ENCODE data around the gene CD8B2.
A peak's percentile ranks its signal among the peaks of the same experiment; 100 is the strongest.
"Not testable (repeated sequence)": the region's sequence is repeated elsewhere in the genome, so short reads cannot be mapped to it uniquely, and the experiment has no call there.

CD8B2 gene

DNA sequence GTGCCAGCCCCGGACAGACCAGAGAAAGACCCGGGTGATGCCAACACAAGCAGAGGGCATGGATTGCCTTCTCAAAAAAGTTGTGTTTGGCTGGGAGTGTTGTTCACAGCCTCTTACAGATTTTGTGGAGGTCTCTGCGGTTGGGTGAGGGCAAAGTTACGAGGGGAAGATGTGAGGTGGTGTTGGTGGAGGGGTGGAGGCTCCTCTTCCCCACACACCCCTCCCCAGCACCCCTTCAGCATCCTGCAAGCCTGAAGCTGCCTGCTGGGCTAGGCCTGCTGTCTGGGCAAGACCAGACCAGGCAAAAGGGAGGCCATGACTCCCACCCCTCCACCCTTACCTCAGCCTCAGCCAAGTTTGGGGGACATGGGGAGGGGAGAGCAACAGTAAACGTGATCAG is 26.2 kb downstream of the CD8B2 start:
- DNase-seq: not testable (repeated sequence)

DNA sequence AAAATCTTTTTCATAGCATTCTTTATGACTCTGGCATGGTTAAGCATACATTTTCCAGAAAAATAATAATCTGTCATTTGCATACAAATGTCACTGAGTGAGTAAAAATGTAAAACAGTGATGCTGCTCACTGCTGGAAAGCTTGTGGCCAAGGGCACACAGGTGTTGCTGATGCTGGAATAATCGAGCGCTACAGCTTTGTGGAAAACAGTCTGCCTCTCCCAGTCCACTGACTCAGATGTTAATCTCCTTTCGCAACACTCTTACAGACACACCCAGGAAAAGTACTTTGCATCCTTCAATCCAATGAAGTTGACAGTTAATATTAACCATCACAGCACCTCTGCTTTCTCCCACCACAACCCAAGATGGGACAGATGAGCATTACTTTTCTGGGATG is 27.7 kb downstream of the CD8B2 start:
- DNase-seq: not testable (repeated sequence)

DNA sequence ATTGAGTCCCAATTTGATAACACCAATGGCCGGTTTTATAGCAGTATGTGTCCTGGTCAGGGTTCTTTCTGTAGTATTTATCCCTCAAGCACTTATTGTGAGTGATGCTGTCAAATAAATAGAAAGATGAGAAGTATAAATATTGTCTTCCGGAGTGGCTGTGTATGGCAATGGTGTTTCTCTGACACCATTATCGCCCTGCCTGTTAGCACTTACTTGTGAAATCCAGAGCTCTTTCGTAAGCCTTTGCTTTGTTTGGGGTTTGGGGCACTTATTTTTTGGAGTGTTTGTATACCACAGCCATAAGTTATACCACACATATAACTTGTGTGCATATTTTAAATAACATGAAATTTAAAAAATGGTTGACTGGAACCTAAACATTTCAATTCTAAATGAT is 29.3 kb downstream of the CD8B2 start:
- no peak for DNase-seq

DNA sequence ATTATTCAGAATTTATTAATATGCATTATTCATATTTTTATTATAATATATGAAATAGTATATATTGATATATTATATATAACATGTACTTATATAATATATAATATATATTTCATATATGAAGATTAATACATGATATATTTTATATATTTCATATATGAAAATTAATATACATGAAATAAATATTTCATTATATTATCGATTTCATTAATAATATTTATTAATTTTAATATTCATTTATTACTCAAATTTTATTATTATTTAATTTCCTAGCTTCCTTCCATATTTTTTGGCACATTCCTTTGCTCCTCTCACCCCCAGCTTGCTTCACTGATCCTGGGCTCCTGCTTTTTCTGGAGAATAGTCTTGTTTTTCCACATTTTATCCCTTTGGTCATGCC is 29.7 kb downstream of the CD8B2 start:
- no peak for DNase-seq

DNA sequence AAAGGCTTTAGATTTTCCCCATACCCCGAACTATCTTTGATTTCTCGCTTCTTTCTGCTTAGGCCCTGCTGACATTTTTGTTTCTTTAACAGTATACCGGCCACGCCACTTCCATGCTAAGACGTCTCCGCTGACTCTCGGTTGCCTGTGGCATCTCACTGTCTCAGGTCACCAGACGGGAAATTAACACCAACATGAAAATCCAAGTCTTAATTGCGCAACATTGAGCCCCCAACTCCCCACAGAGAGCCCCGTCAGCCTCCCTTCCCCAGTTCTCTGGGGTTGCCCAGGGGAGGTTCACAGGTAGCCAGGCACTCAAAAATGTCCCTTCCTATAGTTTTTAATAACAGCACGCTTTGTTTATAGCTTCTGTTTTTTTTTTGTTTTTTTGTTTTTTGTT is 30.2 kb downstream of the CD8B2 start:
- no peak for DNase-seq

DNA sequence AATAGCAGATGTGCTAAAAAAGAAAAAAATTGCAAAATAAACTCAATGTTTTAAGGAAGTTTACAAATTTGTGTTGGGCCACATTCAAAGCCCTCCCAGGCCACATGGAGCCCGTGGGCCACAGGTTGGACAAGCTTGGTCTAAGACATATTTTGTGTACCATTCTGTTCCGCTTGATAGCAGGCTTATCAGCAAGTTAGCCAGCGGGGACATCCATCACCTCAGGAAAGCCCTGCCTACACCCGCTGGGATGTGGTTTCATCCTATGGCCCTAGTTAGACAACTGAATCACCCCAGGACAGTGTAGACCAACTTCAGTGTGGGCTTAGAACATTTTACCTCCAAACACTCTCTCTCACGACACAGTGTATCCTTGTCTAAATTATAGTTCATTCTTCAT is 32.6 kb downstream of the CD8B2 start:
- no peak for DNase-seq

DNA sequence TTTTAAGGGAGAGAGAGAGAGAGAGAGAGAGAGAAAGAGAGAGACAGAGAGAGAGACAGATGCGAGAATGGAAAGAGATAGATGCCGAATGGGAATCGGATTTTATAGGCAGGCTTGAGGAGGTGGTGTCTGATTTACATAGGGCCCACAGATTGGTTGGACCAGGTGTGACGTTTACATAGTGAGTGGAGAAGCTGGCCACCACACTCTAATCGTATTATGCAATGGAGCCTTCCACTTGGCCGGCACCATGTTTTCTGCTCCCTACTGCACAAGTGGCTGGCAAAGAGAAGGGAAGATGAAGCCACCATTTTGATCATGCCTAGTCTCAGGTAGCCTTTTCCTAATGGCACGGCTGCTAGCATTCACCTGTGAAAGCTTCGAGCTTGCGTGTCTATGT is 33.9 kb downstream of the CD8B2 start:
- DNase-seq: no peak

DNA sequence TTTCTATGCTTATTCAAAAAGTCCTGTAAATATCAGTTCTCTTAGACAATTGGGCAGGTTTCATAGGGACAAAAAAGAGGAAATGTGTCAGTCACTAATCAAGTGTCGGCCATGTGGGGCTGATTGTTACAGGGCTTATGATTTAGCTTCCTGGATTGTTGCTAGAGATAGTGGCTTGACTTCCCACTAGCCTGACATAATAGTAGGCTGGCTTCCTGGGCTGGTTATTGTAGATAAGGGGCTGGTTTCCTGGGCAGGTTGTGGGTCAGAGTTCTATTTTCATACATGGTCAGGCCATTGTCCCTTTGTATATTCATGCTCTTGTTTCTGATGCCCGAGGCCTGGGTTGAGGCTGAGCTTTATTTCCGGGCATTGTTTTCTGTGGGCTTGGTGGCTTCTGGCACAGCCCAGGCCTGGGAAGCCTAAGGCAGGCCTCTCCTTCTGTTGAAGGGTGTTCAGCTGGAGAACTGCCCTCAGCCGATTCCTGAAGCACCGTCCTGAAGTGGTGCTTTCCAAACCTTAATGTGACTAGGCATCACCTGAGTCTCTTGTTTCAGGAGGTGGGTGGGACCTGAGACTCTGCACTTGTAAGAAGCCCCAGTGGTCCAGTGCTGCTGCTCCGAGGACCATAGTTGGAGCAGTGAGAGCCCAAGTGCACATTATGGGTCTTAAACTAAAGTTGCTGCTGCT is 37.0 kb downstream of the CD8B2 start:
- DNase-seq: no peak

DNA sequence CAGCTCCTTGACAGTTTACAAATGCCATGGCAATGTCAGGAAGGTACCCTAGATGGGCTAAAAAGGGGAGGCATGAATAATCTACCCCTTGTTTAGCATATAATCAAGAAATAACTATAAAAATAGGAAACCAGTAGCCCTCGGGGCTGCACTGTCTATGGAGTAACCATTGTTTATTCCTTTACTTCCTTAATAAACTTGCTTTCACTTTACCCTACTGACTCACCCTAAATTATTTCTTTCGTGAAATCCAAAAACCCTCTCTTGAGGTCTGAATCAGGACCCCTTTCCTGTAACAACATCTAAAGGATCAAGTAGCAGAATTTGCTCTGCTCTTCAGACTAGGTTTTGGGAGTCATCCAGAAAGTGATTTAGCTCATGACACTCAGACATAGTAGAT is 43.7 kb downstream of the CD8B2 start:
- DNase-seq: no peak

DNA sequence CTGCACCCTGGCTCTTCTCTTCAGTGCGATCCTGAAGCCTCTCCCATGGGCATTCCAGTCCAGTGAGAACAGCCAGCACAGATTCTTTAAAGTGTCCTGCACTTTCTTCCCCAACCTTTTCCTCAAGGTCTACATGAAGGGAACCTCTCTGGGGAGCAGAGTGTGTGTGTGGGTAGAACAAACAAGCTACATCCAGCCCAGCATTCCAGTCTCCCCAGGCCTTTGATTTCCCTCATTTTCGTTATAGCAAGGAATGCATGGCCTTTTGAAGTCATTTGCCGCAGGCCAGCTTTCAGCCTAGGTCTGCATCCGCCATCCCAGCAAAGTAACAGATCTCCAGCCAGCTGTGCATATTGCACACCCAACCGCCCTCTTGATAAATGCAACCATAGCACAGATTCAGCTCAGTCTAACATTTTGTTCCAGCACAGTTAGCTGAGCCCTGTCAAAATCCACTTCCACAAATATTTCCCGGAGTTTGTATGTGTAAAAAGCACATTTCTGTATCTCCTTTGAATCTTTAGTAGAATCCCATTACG is 44.6 kb downstream of the CD8B2 start:
- no peak for DNase-seq

DNA sequence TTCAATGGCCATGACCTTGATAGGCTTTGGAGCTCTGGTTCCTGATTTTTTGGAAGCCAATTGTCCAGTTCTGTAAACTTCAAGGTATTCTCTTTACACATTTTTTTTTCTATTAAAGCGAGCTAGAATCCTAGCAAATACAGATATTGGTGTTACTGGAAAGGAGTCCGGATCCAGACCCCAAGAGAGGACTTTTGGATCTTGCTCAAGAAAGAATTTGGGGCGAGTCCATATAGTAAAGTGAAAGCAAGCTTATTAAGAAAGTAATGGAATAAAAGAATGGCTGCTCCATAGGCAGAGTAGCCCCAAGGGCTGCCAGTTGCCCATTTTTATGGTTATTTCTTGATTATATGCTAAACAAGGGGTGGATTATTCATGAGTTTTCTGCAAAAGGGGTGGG is 45.1 kb downstream of the CD8B2 start:
- no peak for DNase-seq

DNA sequence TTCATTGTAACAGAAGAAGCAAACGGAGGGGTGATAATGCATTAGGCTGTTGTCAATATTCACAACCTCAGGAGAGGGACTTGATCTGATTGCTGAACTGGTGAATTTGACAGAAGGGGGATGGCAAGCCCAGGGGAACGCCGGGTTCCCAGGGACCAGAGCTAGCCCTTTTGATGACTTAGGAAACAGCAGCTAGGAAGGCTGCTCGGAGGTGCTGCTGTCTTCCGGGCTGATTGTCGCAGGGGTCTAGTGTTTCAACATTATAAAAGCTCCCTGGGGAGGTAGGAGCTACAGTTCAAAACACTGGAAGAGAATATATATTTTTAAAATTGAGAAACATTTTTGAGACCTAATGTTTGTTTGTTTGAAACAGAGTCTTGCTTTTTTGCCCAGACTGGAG is 47.3 kb downstream of the CD8B2 start:
- no peak for DNase-seq

DNA sequence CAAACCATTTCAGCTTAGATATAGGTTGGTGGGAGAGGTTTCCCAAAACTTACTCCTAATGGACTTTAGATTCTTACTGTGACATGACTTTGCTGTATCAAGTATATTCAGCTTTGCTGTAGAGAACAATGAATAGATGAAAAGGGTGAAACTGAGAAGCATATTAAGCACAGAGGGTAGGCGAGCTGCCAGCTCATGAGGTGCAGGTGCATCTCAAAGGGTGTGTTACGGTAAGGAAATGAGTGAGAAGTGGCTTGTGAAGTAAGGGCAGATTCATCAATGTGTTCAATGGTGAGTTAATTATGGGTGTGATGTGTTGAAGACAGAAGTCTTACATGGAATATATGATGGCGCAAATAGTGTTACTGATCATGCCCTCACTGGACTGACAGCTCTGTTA is 49.3 kb downstream of the CD8B2 start:
- DNase-seq: no peak

DNA sequence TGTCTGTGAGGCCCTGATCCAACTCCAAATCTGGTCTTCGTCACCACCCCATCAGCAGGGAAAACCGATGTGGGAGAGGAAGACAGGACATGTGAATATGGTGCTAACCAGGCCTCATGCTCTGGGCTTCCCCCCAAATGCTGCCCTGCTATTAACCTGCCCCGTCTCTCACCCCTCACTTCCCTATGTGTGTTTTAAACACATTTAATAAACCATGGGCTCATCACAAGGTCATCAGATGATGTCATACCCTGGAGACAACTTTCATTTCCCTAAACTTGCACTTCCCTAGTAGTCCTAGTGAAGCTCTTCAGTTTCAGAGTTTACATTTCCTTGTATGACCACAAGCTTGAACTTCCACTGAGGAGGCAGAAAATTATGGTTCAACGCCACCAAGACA is 49.9 kb downstream of the CD8B2 start:
- DNase-seq: no peak

DNA sequence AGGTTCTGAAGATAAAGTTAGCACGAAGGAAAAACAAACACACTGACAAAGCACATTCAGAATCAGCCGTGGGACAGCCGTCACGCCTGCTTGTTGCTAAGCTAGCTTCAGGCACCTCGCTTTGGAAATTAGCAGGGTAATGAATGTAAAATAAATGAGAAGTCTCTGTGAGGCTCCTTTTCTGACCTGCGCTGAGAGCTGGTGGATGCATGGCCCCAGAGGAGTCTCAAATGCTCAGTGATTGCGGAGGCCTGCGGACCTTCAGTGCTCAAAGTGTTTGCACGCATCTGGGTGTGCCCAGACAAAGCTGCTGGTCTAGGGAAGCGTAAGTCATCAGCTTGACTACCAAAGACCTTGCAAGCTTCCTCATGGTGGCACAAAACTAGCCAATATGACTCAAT is 50.6 kb downstream of the CD8B2 start:
- DNase-seq: no peak

DNA sequence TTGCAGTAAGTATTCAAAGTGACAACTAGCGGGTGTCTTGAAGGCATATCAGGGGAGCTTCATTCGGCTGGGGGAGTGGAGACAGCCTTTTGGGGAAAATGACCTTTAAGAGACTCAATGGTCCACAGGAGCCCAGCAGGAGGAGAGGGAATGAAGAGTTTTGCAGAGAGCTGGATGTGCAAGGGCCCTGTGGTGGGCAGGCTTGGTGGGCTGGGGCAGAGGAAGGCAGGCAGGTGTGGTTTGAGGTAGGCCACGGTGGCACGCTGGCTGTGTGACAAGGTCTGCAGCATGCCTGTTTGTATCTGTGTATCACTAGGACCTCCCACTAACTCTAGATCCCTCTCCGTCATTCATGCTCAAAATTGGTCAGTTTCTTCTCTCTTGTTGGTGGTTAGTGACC is 53.7 kb downstream of the CD8B2 start:
- no peak for DNase-seq

DNA sequence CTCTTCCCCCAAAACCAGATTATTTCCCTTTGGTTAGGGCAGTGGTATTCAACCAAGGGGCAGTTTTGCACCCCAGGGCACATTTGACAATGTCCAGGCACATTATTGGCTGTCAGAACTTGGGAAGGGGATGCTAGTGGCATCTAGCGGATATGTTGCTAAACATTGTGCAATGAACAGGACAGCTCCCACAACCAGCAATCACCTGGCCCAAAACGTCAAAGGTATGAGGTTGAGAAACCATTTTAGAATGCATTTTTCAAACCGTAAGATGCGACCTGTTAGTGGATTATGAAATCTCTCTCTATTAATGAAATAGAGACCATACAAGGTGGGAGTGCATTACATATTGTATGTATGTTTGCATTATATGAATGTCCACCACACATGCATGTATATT is 54.2 kb downstream of the CD8B2 start:
- DNase-seq: no peak

DNA sequence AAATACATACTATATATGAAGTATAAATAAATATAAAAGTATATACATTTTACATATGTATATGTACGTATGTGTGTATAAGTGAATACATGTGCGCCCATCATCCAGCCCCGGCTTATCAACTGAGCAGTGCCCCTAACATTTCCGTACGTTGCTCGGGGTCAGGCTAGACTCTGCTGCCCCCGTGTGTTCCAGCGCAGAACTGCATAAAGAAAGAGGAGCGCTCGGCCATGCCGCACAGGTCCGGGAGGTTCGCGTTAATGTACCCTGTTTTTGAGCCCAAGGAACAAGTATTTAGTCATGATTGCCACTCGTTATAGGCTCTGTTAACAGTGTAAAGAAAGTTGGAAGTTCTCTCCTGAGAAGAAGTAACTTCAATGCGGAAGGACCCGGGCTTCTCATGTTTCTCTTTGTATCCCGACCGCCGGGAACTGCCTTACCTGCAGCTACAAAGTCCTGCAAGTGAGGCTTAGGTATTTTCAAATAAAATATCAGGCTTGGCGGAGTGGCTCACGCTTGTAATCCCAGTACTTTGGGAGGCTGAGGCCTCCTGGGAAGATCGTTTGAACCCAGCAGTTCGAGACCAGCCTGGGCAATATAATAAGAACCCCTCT is 55.7 kb downstream of the CD8B2 start:
- DNase-seq: peak; percentile 77

DNA sequence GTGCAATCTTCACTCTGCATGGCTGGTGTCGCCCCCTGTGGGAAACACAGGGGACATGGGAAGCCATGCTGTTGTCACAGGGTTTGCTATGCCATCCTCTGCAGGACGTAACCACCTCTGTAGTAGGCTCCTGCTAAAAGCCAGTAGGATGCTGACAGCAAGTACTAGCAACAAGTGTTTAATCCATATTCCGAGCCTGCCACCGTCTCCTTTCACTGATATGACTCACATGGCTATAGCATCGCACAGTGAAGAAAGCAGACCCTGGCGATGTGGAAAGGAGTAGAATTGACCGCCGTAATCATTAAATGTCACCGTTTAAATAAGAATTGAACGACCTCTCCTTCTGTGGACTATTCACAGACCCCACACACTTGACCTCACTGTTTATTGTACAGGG is 57.8 kb downstream of the CD8B2 start:
- no peak for DNase-seq

DNA sequence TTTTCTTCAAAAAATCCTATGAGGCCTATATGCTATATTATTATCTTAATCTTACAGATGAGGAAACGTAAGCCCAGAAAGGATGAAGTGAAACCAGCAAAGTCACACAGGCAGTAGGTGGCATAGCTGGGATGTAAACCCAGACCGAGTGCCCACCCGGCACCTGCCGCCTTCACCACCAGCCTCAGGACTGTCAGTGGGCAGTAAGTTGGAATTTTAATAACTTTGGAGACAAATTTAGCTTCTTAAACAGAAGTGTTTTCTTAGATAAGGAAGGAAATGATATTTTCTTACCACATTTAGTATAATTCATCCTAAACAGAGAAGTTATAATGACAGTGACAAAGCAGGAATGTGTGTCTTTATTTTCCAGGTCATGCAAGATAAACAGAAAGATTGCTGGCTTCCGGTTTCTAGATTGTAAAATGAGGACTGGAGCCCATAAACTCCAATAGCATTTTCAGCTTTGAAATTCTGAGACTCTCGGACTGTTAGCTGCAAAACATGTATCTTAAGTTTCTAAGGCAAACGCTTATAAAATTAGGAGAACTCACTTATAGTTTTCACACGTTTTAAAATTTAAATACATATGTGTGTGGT is 59.3 kb downstream of the CD8B2 start:
- no peak for DNase-seq

DNA sequence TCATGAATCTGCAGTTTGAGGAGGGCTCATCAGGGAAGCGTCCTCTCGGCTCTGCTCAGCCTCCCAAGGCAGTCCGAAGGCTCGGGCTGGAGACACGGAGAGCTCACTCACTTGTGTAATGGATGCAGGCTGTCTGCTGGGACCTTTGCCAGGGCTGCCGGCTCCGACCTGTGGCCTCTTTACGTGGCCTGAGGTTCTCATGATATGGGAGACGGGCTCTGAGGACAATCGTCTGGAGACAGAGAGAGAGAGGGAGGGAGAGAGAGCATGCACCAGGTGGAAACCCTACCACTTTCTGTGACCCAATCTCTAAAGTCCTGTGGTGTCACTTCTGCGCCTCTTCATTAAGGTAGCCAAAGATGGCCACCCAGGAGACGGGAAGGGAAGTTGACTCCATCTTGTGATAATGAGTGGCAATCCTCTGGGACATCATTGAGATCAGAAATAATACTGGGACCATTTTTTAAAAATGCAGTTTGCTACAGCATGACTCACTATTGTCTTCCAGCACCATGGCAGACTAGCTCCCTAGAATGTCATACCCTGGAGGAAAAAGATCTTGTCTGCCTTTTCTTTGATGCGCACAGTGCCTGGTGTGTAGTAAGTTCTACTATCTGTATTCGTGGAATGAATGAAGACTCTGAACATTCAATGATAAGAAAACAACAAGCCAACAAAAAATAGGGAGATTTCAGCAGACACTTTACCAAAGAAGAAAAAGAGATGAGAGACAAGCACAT is 60.2 kb downstream of the CD8B2 start:
- DNase-seq: no peak

DNA sequence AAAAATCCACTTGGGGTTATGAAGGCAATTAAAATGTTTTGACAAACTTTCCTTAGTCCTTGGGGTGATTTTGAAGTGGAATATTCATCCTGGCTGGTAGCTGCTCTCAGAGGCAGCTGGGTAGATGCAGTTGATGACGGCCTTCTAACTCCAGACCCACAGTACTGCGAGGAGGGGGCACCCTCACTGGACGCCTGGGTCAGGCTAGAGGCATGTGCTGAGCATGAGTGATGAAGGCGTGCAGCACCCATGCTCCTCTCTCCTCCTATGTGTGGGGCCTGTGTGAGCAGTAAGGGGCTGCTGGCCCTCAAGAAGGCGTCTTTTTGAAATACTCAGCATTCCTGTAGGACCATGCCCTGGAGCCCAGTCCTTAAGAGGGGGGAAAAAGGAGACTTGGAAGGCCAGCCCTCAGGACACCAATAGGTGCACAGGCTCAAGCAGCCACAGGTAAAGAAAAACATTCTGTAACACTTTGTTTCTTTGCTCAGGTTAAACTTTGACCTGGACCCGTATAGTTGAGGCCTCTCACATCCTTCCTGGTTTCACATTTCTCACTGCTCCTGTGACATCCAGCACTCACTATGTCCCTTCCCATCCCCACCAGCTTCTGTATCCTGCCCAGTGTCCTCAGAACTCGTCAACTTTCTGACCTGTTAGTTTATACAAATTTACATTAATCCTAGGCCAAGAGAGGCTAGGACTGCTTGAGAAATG is 64.4 kb downstream of the CD8B2 start:
- no peak for DNase-seq

DNA sequence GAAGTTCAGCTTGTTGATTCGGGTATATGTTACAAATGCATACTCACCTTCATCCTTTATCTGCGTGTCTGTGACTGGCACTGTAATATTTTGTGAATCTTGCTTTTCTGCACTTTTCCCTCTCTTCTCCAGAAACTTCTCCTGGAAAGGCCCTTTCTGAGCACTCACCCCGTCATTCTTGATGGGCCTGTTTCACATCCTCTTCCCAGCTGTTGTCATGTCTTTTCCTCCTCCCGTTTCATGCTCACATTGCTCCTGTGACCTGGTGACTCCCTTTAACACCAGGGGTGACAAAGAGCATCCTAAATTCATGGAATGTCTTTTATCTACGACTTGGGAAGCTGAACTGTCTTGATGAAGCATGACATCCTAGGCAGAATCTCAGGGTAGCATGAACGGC is 65.8 kb downstream of the CD8B2 start:
- DNase-seq: no peak
